GM12872 (cell line): Measurements from ENCODE around the gene KLHL29.

ENCODE experiments used
- TF ChIP-seq, protein P1 (sequence below): IDR thresholded peaks from 3 replicates; pipeline ENCODE4 v1.5.1; 2011; ENCODE audit warnings: low read depth, mild to moderate bottlenecking, low read length, moderate library complexity; ENCODE audit not compliant: insufficient read depth

Gene KLHL29

DNA sequence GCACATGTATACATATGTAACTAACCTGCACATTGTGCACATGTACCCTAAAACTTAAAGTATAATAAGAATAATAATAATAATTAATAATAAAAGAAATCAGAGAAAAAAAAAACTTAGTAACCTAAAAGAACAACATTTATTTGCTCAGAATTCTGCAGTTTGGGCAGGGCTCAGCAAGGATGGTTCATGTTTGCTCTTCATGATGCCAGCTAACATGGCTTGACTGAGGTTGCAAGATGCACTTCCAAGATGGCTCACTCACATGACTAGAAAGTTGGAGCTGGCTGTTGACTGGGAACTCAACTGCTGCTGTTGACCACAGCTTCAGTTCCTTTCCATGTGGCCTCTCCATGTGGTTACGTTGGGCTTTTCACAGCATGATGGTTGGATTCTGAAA is 56.4 kb downstream of the KLHL29 start:
- TF ChIP-seq, protein P1, sequence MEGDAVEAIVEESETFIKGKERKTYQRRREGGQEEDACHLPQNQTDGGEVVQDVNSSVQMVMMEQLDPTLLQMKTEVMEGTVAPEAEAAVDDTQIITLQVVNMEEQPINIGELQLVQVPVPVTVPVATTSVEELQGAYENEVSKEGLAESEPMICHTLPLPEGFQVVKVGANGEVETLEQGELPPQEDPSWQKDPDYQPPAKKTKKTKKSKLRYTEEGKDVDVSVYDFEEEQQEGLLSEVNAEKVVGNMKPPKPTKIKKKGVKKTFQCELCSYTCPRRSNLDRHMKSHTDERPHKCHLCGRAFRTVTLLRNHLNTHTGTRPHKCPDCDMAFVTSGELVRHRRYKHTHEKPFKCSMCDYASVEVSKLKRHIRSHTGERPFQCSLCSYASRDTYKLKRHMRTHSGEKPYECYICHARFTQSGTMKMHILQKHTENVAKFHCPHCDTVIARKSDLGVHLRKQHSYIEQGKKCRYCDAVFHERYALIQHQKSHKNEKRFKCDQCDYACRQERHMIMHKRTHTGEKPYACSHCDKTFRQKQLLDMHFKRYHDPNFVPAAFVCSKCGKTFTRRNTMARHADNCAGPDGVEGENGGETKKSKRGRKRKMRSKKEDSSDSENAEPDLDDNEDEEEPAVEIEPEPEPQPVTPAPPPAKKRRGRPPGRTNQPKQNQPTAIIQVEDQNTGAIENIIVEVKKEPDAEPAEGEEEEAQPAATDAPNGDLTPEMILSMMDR = no peak

DNA sequence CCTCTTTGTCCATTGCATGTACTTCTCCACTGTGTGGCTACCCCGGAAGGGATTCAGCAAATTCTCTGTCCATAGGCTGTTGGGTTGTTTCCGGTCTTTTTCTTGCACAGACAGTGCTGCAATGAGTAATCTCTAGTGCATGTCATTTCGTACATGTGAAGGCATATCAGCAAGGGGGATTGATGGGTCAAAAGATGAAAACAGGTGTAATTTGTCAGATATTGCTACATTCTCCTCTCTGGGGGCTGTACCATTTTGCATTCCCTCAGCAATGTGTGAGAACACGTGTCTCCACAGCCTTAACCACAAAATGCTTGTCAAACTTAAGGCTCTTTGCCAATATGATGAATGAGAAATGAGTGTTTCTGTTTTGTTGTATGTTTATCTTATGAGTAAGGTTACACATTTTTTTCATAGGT is 60.5 kb downstream of the KLHL29 start:
- TF ChIP-seq, protein P1 = no peak

DNA sequence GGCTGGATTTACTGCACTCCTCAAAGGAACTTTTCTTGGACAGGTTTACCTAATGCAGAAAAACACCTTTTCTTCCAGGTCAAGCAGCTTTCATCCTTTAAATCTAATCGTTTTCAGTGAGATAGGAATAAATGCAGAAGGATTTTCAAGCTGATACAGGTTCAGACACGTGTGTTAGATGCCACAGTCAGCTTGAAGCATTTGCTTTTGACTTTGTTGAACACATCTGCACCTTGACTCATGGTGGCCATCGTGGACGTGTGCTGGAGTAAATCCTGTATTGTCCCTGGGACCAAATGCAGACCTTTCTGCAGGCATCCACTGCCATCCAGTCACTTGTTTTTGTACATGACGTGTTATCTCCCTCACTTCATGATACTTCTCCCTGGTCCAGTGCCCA is 61.9 kb downstream of the KLHL29 start:
- TF ChIP-seq, protein P1 = no peak

DNA sequence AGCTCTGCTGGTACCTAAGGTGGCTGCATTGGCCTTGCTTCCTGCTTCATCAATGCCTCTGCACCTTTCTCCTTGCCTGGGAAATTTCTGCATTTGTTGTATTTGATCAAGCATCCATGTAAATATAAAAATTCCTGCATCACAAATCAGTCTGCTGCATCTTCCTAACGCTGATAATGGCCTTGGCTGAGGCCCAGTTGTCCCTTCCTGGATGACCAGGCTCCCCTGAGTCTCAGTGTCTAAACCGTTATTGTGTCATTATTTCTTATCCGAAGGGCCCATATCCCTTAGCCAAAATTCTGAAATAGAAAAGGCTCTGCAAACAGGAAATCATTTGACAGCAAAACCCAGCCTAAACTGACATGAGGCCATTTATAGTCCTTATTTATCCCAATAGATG is 62.4 kb downstream of the KLHL29 start:
- TF ChIP-seq, protein P1 = no peak

DNA sequence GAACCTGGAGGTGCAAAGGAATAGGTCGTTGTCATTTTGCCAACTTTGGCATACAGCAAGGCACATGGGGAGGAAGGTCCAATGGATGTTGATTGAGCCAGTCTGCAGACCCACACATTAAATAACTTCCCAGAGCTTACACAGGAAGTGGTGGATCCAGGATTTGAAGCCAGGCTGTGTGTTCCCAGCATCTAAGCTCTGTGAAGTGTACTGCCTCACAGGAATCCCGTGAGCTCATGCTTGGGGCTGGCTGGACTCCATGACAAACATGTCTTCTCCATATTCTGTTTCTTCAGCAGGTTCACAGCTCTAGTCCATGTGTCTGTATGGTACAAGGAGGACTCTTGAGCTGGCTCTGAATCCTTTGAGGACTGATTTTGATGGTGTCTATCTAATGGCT is 63.9 kb downstream of the KLHL29 start:
- TF ChIP-seq, protein P1 = no peak

DNA sequence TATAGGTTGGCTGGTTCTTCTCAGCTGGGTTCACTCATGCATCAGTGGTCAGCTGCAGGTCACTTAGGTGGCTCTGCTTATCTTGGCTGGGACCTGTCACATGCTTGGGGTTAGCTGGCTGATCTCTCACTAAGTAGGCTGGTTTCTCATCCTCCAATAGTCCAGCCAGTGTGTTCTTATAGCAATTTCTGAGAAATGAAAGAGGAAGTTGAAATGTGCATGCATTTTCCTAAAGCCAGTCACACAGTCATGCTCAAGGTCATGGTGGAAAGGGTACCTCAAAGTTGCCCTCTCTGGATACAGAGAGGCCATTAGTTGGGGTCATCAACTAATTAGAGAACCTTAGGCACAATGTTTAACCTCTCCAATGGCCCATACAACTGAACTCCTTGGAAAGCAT is 64.4 kb downstream of the KLHL29 start:
- TF ChIP-seq, protein P1 = no peak

DNA sequence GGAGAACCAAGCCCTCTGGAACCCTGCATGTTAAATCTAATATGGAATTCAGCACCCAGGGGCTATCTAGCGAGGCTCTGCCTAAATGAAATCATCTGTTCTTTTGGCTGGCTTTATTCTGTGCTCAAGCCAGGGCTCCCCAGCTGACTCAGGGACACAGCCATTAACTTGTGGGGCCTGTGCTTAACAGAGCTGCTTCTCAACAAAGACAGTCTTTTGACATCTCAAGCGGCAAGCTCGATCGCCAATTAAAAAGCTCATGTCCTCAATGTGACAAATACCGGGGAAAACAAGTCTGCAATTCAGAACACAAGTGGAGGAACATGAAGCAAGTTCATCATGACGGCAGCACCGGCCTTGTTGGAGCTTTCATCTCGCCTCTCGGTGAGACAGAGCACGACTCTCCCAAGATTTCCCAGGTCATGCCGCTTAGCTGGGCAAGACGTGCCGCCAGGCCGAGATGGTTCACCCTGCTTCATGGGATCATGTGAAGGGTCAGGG is 64.9 kb downstream of the KLHL29 start:
- TF ChIP-seq, protein P1 = no peak
